Suprapubic skin (tissue), 3 donors: ENCODE measurements around the gene P4HA2.

Source experiments
- CTCF ChIP-seq, 2 donors: fragments of 200-600 bp in 1 of 2; fragments of 450-650 bp in 1 of 2; sonication (generic) in 1 of 2; IDR thresholded peaks; one replicate each; pipeline ENCODE4 v1.5.1; 2016 to 2019; ENCODE audit warnings: antibody characterized with exemption in 2 of 2, mild to moderate bottlenecking in 1 of 2, moderate library complexity in 1 of 2
- EP300 ChIP-seq: sonication (generic); formaldehyde crosslinking; IDR thresholded peaks from one replicate; pipeline ENCODE4 v1.6.1; 2017; ENCODE audit warnings: antibody characterized with exemption
- POLR2A ChIP-seq, 2 donors: fragments of 450-650 bp; IDR thresholded peaks; one replicate each; pipeline ENCODE4 v1.6.1; 2017; ENCODE audit warnings: antibody characterized with exemption in 2 of 2, mild to moderate bottlenecking in 2 of 2, moderate library complexity in 2 of 2

GRCh38 chr5:132207778-132208177, 19.9 kb downstream of the P4HA2 start:
- TF ChIP-seq CTCF (IDR thresholded peaks at IDR 0.05): no peak
- no peak for TF ChIP-seq EP300
- no peak for TF ChIP-seq POLR2A (IDR thresholded peaks at IDR 0.05)
